ENCODE measurements around the gene NUCKS1. TPM values are rescaled to one million over a fixed set of nuclear protein-coding genes. Genes with fewer than 3 reads are reported as not detected.

NUCKS1 gene
- polyA plus RNA-seq, 1 donor from 2014 or later: 134 TPM

DNA sequence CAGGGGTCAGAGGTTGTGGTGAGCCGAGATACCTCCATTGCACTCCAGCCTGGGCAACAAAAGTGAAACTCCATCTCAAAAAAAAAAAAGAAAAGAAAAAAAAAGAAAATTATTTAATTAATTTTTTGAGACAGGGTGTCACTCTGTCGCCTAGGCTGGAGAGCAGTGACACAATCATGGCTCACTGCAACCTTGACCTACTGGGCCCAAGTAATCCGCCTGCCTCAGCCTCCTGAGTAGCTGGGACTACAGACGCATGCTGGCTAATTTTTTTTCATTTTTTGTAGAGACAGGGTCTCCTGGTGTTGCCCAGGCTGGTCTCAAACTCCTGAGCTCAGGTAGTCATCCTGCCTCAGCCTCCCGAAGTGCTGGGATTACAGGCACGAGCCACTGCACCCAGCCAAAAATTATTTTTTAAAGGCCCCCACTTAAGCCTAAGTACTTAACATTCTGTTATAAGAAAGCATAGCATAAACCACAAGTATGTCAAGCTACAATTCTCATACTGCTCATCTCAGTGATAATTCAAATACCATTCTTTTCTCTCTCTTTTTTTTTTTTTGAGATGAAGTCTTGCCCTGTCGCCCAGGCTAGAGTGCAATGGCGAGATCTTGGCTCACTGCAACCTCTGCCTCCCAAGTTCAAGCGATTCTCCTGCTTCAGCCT is 19.9 kb downstream of the NUCKS1 start:
- Histone ChIP-seq H3K4me3 (ENCODE audit: low read length) (no peak overlapping the region), H3K4me2 (ENCODE audit: low read length) (no peak overlapping the region), H3K36me3 (ENCODE audit: insufficient read depth, low read length) (no peaks in the 10 kb centered on the region), H3K9ac (ENCODE audit: low read length) (no peak overlapping the region), H3K9me2 (ENCODE audit: insufficient read depth, low read length) (no peaks in the 10 kb centered on the region), H3K79me2 (replicated peaks; ENCODE audit: insufficient read depth, low read length) (peaks cover 49% of the 10 kb centered on the region), H3K9me3 (ENCODE audit: low read length) (no peaks in the 10 kb centered on the region), H3F3A (ENCODE audit: insufficient read depth, low read length, poor library complexity, severe bottlenecking) (no peaks in the 10 kb centered on the region), H2AFZ (ENCODE audit: low read depth, low read length) (no peak overlapping the region), H3K27me3 (ENCODE audit: insufficient read depth, low read depth, low read length) (no peaks in the 10 kb centered on the region), H4K20me1 (ENCODE audit: insufficient read depth) (no peaks in the 10 kb centered on the region), H3K27ac (ENCODE audit: low read length) (no peak overlapping the region)
- TF ChIP-seq TAF1 (IDR thresholded peaks at IDR 0.05; ENCODE audit: low read depth) (no peak), MXI1 (conservative IDR thresholded peaks at IDR 0.05; ENCODE audit: poor library complexity, severe bottlenecking) (no peak), RAD21 (conservative IDR thresholded peaks at IDR 0.05) (no peak), EZH2 (IDR thresholded peaks at IDR 0.05; ENCODE audit: borderline replicate concordance, insufficient read depth, low read length, poor library complexity, severe bottlenecking) (no peak), POLR2AphosphoS5 (IDR thresholded peaks at IDR 0.05) (no peak), SMC3 (conservative IDR thresholded peaks at IDR 0.05; ENCODE audit: poor library complexity) (no peak), EP300 (conservative IDR thresholded peaks at IDR 0.05; ENCODE audit: poor library complexity, severe bottlenecking) (no peak)
- TF ChIP-seq, protein P1, sequence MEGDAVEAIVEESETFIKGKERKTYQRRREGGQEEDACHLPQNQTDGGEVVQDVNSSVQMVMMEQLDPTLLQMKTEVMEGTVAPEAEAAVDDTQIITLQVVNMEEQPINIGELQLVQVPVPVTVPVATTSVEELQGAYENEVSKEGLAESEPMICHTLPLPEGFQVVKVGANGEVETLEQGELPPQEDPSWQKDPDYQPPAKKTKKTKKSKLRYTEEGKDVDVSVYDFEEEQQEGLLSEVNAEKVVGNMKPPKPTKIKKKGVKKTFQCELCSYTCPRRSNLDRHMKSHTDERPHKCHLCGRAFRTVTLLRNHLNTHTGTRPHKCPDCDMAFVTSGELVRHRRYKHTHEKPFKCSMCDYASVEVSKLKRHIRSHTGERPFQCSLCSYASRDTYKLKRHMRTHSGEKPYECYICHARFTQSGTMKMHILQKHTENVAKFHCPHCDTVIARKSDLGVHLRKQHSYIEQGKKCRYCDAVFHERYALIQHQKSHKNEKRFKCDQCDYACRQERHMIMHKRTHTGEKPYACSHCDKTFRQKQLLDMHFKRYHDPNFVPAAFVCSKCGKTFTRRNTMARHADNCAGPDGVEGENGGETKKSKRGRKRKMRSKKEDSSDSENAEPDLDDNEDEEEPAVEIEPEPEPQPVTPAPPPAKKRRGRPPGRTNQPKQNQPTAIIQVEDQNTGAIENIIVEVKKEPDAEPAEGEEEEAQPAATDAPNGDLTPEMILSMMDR (IDR thresholded peaks at IDR 0.05; ENCODE audit: poor library complexity, severe bottlenecking): no peak
- TF ChIP-seq, protein P2, sequence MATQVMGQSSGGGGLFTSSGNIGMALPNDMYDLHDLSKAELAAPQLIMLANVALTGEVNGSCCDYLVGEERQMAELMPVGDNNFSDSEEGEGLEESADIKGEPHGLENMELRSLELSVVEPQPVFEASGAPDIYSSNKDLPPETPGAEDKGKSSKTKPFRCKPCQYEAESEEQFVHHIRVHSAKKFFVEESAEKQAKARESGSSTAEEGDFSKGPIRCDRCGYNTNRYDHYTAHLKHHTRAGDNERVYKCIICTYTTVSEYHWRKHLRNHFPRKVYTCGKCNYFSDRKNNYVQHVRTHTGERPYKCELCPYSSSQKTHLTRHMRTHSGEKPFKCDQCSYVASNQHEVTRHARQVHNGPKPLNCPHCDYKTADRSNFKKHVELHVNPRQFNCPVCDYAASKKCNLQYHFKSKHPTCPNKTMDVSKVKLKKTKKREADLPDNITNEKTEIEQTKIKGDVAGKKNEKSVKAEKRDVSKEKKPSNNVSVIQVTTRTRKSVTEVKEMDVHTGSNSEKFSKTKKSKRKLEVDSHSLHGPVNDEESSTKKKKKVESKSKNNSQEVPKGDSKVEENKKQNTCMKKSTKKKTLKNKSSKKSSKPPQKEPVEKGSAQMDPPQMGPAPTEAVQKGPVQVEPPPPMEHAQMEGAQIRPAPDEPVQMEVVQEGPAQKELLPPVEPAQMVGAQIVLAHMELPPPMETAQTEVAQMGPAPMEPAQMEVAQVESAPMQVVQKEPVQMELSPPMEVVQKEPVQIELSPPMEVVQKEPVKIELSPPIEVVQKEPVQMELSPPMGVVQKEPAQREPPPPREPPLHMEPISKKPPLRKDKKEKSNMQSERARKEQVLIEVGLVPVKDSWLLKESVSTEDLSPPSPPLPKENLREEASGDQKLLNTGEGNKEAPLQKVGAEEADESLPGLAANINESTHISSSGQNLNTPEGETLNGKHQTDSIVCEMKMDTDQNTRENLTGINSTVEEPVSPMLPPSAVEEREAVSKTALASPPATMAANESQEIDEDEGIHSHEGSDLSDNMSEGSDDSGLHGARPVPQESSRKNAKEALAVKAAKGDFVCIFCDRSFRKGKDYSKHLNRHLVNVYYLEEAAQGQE (IDR thresholded peaks at IDR 0.05; ENCODE audit: borderline replicate concordance): no peak

DNA sequence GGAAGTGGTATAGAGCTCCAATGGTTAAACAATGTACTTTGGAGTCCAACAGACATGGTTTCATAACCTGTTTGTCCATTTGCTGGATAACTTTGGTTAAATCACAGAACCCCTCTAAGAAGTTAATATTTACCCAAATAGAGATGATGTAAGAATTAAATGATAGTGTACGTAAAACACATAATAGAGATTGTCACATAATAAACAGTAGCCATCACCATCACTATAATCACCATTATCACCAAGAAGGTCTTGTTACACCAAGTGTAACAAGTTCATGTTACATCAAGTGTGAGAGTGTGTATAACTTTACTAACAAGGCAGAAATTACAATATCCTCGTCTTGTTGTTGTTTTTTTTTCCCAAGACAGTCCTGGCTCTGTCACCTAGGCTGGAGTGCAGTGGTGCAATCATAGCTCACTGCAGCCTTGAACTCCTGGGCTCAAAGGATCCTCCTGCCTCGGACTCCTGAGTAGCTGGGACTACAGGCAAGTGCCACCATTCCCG is 23.3 kb downstream of the NUCKS1 start:
- H4K20me1 ChIP-seq (ENCODE audit: insufficient read depth): no peaks in the 10 kb centered on the region
- no peak overlapping the region for H3K4me3 ChIP-seq (ENCODE audit: low read length)
- peaks cover 21% of the 10 kb centered on the region for H3K79me2 ChIP-seq (replicated peaks; ENCODE audit: insufficient read depth, low read length)
- H3K4me2 ChIP-seq (ENCODE audit: low read length): no peak overlapping the region
- no peaks in the 10 kb centered on the region for H3K9me3 ChIP-seq (ENCODE audit: low read length)
- H3K36me3 ChIP-seq (ENCODE audit: insufficient read depth, low read length): no peaks in the 10 kb centered on the region
- H3K27me3 ChIP-seq (ENCODE audit: insufficient read depth, low read depth, low read length): no peaks in the 10 kb centered on the region
- no peak overlapping the region for H2AFZ ChIP-seq (ENCODE audit: low read depth, low read length)
- H3K9me2 ChIP-seq (ENCODE audit: insufficient read depth, low read length): no peaks in the 10 kb centered on the region
- no peaks in the 10 kb centered on the region for H3F3A ChIP-seq (ENCODE audit: insufficient read depth, low read length, poor library complexity, severe bottlenecking)
- no peak overlapping the region for H3K27ac ChIP-seq (ENCODE audit: low read length)
- no peak overlapping the region for H3K9ac ChIP-seq (ENCODE audit: low read length)
- TF ChIP-seq POLR2AphosphoS5 (IDR thresholded peaks at IDR 0.05): no peak
- no peak for TF ChIP-seq SMC3 (conservative IDR thresholded peaks at IDR 0.05; ENCODE audit: poor library complexity)

Measured in neural cell (in vitro differentiated cells).